ENCODE measurements around the gene STIL.

DNA sequence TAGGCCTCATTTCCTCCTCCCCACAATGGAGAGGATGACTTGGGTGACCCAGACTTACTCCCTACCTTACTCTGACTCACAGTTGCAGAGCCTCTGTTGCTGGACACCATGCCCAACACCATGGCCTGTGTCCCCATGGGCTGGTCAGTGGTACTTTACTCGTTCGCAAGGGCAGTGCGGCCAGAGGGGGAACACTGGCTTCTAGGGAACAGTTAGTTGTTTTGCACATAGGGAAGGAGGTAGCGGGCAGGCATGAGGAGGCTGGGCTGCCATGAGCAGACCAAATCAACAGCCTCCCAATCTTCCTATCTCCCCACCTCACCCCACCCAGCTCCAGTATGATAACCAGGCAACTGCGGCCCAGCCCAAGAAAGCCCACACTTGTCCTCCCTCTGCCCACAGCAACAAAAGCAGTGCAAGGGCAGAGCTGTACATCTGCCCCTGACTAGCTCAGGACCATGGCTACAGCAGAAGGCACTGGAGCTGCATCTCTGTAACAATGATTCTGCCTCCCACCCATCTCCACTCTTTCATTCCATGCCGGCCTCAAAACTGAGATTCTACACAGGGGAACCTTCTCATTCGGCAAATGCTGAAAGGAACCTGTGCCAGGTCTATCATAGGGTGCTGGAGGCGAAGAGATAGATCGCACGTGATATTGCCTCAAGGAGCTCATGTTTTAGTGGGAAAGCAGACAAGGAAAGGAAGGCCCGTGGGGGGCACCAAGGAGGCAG lies 100.5 kb downstream of the STIL start:
- TF ChIP-seq, protein P1, sequence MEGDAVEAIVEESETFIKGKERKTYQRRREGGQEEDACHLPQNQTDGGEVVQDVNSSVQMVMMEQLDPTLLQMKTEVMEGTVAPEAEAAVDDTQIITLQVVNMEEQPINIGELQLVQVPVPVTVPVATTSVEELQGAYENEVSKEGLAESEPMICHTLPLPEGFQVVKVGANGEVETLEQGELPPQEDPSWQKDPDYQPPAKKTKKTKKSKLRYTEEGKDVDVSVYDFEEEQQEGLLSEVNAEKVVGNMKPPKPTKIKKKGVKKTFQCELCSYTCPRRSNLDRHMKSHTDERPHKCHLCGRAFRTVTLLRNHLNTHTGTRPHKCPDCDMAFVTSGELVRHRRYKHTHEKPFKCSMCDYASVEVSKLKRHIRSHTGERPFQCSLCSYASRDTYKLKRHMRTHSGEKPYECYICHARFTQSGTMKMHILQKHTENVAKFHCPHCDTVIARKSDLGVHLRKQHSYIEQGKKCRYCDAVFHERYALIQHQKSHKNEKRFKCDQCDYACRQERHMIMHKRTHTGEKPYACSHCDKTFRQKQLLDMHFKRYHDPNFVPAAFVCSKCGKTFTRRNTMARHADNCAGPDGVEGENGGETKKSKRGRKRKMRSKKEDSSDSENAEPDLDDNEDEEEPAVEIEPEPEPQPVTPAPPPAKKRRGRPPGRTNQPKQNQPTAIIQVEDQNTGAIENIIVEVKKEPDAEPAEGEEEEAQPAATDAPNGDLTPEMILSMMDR (optimal IDR thresholded peaks at IDR 0.05 in 1 of 3, IDR thresholded peaks at IDR 0.05 in 1 of 3, conservative IDR thresholded peaks at IDR 0.05 in 1 of 3; ENCODE audit: extremely low read depth in 1 of 3, insufficient read depth in 2 of 3, low read length in 3 of 3): no peak
- no peak for TF ChIP-seq EZH2 (IDR thresholded peaks at IDR 0.05; ENCODE audit: low read length)

All from keratinocyte (primary cell).